ENCODE data around the gene LEO1.

Gene LEO1

DNA sequence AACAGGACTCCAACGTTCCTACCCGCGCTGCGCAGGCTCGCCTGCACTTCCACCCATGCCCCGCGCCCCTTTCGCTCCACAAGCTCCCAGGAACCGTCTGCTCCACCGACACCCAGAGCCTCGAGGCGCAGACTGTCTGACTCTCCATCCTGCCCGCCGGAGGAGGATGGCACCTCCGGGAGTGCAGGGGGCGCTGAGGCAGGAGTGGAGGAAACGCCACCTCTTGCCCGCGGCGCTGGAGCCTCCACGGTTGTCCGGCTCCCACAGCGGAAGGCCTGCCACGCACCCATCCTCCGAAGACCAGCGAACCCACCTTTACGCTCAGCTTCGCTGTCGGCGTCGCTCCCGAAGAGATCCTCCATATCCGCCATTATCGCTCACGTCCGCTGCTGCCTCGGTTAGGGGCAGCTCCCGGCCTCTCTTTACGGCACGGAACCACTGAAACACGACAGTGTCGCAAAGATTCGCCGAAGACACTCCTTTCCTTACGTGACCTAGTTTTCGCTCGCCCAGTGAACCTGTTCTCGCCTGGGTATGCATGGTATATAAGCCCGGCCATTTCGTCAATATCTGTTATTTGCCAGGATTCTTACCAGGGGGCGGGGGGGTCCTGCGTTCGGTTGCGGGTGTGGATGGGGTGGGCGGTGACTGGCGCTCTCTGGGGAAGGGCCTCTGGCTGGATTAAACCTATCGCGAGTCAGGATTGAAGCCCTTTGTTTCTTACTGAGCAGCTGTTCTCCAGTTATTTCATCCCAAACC lies at the start of gene LEO1:
Gene LEO1 (minus strand): TSS at position 404 of the 759 bp plus-strand sequence. CDS start 33 bp downstream, at position 371.
- FAIRE-seq, result no peak

DNA sequence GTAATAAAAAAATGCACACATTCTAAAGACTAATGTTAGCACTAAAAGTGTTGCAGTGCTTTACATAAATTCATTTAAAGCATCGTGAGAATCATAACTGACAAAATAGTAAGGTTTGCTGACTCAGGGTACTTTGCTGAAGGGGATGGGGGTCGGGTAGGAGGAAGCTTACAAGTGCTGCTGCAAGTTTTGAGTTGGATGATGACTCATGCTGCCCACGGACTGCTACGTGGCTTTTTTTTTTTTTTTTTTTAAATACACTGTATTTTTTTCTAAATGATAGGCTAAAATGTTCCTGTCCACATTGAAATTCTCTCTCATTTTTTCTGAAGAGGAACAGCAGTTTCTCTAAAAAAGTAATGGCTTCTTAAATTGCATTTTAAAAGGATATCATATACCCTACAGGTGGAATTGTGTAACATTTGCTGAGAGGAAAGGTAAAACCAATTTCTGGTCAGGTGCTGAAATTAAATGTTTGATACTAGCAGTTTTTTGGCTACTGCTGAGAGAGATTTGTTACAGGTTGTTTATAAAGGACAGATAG lies 49.6 kb upstream of the LEO1 start:
- FAIRE-seq, result no peak

DNA sequence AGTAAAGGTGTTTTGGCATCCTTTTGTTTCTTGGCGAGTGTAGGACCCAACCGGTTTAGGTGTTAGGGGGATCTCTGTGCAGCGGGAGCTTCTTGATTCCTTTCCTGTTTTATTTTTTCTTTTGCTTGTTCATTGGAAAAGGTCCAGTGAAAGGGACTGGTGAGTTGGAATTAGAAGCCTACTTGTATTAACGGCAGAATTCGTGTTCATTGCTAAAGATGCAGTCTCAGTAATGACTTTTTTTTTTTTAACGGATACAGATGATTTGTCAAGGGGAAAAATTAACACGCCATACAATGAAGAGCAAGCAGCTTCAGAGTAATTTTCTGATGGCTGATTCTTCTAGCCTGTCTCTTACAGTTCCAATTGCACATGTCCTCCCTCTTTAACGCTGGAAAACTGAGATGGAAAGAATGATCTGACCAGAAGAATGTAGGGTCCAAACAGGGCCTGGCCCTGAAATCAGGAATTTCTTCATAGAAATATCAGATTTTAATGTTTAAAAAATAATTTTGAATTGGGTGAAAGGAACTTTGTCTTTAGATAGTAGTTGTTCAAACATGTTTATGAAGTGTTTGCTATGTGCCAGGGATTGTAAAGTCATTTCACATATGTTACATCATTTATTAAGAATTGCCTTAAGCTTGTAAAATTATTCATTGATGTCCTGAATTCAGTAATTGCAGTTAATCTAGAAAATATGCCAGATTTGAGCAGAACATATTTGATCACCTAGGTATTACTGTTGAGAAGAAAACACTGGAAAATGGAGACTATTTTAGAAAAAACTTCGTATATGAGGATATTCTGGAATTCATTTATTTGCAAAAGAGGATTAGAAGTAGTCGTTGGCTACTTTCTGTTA lies 48.9 kb upstream of the LEO1 start:
- no peak for FAIRE-seq

DNA sequence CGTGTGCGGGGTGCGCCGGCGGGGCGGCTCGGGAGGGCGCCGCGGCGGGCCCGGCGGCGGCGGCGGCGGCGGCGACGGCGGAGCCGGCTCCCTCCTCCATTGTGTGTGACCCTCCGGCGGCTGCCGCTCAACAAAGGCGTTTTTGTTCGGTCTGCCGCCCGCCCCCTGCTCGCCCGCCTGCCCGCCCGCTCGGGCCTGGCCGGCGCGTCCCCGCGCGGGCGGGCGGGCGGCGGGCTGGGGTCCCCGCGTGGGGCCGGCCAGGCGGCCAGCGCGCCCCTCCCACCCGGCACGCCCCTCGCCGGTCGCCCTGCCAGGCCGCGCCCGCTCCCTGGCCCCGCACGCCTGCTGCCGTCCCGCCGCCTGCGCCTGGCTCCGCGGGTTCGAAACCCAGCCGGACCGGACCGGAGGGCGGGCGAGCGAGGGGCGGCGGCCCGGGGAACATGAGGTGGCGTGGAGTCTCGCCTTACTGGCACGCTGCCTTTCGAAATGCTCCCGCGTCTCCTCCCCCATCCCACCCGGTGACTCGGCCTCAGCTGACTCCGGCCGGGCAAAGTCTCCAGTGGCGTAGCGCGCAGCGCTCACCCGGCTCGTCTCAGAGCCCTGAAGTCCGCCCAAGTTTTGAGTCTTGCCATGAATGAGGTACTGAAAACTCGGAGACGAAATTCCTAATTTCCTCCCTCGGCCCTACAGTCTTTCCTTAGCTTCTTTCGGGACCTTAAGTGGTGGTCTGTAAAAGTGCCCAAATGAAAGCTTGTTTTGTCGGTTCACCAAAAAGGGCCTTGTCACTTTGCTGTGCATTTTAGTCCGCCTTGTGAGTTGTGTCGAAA lies 48.0 kb upstream of the LEO1 start:
- no peak for FAIRE-seq

DNA sequence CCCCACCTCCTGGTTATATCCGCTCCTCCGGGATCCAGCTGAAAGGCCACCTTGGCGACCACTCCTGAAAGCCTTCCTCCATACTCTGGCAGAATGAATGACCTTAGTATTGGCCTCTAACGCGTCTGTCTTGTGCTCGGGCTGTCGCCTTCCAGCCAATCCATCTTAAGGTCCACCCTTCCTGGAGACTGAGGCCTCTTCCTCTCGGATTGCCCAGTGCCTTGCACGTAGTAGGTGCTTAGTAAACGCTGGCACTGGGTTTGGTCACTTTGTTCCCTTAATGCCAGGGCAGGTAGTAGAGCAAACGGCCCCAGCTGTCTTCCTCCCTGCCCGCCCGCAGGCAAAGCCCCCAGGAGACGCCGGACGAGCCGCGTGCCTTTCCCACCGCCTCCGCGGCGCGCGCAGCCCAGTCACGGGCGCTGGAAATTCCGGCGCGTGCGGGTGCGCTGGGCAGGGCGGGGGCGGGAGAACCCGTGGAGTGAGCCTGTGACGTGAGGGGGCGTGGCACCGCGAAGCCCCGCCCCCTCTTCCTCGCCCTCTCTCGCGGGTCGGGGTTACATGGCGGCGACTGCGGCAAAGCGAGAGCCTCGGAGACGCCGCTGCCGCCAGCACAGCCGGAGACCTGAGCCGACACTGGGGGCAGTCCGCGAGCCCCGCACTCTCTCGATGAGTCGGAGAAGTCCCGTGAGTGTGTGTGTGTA lies 47.3 kb upstream of the LEO1 start, which contains the start of gene MAPK6:
Gene MAPK6 (plus strand): TSS at position 527 of the 701 bp plus-strand sequence. CDS start 27,242 bp downstream, outside the sequence.
- FAIRE-seq, result no peak

DNA sequence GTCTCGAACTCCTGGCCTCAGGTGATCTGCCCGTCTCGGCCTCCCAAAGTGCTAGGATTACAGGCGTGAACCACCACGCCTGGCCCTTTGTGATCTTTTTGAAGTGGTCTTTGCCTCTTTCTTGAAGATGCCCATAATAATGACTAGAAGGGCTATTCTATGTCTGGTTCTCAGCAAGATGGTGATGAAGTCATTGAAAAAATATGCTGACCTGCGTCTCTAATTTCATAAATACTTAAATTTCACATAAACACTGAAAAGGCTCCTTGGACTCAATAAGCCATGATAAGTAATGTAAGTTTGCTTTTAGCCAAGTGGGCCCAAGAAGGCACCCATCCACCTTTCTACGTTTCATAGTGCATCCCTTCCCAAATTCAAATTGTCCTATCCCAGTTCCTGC lies 46.7 kb upstream of the LEO1 start:
- no peak for FAIRE-seq

DNA sequence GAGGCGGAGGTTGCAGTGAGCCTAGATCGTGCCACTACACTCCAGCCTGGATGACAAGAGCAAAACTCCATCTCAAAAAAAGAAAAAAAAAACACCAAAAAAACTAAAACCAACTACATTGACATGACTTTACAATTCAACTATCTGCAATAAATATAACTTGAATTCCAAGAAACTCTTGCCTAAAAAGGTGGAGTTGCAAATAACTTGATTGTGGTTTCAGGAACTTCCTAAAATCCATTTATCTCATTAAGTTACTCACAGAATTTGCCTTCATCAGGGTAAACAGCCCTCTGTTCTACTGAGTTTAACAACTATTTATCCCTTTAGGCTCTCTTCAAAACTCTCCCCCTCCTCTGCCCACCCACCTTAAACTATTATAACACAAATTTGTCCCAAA lies 44.7 kb upstream of the LEO1 start:
- FAIRE-seq, result no peak

DNA sequence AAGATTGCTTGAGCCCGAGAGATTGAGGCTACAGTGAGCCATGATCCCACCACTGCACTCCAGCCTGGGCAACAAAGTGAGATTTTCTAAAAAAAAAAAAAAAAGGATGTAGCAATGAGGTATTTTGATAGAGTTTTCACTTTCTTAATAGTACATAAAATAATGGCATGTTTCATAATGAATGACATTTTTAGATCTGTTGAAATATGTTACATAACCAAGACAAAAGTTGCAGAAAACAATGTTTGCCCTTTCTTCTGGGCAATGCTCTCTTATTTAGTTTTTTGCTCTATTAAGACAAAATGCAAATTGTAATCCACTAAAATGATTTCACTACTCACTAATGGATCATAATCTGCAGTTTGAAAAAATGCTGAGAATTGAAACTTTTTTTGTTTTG lies 43.0 kb upstream of the LEO1 start:
- FAIRE-seq, result no peak

DNA sequence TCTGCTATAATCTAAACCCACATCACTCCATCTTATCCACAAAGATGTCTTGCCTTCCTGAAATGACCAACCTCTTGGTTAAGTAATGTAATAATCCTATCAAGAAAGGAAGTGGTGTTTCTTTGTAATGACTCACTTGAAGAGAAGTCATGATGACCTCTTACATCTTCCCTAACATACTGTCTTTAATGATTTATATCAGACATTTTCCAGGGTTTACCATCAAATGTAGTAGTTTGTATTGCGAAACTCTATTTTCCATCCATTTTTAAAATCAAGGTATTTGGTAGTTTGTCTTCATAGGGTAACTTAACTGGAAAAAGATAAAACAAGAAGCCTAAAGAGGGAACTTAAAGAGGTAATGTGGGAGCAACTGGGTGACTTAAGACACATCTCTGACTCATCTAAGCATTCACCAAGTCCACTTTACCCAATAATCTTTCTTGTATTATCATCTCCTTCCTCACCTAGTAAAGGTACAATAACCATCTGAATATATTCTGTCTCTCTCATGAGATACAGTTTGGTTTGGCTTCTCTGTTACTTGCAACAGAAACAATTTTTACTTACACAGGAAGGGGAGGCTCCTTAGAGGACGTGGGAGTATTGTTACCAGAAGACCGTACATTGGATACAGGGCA lies 41.7 kb upstream of the LEO1 start:
- no peak for FAIRE-seq

DNA sequence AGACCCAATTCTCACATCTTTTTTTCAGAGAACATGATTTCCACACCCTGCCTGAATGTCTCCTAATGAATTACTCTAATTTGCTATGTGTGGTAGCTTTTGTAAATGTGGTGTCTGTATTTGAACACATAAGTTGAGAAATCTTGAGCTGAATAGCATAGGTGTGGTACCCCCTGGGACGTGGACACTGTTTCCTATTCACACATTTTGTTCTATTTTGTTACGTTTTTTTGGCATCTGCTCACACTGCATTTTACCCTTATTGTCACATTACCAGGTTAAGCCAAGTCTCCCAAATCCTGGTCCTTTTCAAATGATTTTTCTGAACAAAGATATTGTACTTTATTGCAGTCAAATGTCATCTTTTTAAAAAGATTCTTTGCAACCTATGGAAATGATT lies 40.6 kb upstream of the LEO1 start:
- FAIRE-seq, result no peak

DNA sequence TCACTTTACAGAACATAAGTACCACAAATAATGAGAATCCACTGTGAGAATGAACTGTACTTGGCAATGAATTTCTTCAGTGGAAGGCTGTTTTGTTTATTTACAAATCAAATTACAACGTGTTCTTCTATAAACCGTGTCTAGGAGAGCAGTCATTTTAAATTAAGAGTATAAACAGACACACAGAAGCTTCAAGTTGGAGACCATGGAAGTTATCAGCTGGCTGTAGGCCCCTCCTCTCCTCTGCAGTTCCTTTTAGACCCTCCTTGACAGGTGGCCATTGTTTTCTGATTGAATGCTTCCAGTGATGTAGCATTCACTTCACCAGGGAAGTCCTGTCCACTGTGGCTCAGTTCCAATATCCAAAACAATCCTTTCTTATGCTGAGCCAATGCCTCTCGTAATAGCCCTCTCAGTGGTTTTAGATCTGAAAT lies 40.1 kb upstream of the LEO1 start:
- no peak for FAIRE-seq

DNA sequence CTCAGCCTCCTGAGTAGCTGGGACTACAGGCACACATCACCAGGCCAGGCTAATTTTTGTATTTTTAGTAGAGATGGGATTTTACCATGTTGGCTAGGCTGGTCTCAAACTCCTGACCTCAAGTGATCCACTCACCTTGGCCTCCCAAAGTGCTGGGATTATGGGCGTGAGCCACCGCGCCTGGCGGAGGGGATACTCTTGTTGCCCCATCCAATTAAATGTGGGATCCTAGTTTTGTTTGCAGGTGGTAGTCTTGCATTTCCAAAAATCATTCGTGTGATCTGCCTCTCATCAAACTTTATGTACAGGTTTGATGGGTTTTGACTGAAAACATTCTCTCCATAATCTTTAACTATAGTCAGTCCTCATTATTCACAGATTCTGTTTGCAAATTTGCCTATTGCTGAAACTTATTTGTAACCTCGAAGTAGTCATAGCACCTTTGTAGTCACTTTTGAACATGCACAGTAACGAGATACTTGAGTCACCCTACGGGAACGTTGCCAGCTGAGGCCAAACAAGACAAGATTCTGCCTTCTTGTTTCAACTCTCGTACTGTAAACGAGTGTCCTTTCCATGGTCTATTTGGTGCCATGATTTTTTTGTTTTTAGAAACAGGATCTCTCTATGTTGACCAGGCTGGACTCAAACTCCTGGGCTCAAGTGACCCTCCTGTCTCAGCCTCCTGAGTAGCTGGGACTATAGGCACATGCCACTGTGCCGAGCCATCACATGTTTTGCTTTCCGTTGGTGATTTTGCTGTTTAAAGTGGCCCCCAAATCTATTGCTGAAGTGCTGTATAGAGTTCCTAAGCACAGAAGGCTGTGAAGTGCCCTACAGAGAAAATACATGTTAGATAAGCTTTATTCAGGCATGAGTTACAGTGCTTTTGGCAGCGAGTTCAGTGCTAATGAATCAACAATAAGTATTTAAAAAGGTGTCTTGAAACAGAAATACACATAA lies 39.3 kb upstream of the LEO1 start:
- no peak for FAIRE-seq

DNA sequence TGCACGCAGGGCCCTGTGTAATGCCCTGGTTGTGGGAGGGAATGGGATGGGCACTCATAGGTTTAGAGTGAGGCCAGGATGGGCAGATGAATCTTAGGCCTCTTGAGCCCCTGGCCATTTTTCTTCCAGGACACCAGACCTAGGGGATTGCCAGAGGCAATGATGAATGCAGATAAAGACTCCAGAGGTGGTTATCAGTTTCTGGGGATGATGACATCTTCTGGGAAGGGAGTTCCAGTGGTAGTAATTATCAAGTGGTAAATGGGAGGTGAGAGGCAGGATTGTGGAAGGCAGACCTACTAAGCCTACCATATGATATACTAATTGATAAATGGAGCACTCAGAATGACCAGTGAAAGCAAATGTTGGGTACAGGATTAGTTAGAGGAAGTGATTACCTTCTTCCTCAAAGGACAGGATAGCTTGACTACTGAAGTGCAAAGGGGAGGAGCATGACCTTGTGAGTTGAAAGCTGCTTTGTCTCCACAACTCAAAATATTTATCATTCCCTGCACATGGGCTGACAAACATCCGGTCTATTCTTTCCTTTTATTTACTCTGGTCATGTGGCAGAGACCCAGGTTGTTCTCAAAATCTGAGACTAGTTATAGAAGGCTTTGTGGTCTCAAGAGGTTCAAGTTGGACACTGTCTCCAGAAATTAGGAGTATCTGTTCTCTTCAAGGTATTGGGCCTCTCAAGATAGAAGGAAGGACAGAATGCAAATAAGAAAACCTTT lies 37.3 kb upstream of the LEO1 start:
- FAIRE-seq, result no peak

DNA sequence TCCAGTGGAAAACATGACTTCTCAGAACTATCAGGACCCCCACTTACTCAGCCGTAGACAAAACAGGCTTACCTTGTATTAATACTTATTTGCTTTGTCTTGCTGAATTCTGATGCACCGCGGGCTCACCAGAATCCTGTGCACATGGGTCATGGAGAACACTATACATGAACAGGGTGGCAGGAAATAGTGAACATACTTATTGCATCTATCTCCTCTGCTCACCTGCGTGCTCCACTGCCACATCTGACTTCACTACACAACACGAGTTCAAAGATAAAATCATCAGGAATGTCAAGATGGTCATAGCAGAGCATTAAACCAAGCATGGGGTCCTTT lies 36.8 kb upstream of the LEO1 start:
- FAIRE-seq, result no peak

DNA sequence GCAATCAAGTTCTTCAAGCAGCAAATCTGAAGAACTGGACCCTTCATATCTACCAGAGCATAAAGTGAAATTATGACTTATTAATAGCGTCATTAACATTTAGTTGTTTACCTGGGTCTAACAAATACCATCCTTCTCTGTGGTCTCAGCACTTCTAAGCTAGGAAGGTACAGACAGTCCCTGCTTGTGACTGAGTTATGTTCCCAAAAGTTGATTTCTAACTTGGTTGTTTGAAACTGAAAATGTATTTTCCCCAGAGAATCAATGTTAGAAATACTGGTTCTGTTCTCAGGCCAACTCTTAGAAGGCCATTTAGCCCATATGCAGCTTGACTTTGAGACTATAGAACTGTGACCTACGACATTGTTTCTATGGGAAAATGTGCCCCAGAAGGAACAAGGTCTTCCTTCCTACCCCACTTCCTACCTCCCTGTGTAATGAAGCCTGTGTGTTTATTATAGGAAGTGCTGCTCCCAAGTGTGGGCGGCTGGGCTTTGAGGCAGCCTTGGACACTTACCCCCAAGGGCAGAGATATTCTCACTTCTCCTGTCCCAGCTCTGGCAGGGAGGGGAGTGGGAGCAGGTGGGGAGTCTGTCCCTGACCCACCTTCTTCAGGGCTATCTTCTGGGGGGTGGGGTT lies 35.2 kb upstream of the LEO1 start:
- no peak for FAIRE-seq

DNA sequence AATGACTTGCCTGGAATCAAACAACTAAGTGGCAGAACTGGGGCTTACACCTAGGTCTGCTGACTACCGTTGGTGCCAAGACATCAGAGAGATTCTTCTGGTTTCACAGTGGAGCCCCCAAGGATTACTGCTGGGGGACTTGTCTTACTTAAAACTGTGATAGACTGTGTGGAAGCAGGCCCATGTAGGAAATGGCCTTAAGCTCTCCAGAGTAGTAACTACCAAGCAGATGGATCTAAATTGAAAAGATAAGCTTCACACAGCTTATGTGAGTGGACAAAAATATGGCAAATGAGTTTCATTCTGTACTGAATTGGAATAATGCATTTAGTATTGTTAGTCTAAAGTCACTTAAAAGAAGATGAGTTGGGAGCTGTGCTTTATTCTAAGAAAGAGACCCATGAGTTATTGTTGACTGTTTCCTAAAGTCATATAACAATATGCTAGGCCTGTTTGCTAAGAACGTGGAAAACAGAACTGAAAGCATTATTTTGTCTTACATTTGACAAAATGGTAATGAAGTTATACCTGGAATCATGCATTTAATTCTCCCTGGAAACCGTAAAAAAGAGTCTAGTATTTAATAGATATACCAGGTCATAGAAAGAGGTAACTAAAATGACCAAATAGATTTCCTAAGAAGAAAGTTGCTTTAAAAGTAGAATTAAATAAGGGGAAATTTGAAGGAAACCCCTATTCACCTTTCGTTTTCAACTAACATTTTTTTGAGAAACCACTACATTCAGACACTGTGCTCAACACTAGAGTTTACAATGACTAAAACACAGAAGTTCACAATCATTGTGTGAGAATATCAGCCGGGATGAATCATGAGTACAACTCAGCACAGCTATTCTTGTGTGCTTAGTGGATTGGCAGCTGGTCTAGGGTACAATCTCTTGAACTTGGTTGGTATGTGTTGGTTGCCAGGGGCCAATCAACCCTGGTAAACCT lies 34.4 kb upstream of the LEO1 start:
- FAIRE-seq, result no peak

DNA sequence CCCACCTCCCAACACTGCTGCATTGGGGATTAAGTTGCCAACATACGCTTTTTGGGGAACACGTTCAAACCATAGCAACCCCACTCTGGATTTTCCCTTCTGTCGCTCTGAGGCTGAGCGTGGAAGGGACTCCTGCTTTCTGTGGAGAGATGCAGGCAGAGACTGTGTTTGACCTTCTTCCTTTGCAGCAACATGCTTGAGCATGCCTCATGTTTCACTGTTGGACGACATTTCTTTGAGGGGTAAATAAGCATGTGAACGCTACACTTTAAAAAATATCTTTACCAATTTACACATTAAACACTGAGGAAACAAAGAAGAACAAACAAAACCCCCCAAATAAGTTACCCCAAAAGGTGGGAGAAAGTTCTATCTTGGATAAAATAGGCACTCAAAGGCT lies 33.2 kb upstream of the LEO1 start:
- no peak for FAIRE-seq

DNA sequence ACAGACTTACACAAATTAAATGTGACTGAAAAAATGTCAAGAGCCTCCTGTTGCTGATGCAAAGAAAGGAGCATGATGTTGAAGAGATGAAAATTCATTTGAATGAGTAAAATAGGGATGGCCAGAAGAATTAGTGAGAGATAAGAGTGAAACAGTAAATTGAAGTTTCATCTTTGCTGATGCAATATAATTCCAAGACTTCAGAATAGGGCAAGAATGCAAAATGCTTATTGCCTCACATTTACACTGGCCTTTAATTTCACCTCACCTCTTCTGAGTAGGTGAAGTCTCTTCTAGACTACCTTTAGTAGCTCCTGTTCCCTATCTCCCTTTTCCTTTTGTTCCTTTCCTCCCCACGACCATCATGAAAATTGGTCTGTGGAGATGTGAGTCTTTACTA lies 32.1 kb upstream of the LEO1 start:
- FAIRE-seq, result no peak

Measured in colon (tissue), 2 donors.